K562 (cell line): ENCODE measurements around the gene CEP20. TPM values are rescaled to one million over a fixed set of nuclear protein-coding genes. Genes with fewer than 3 reads are reported as not detected.

Source experiments
- ATAC-seq: fragments of 200-7000 bp; cut with Tn5 transposase; 3 replicates; pipeline ENCODE4 v1.9.1; 2020; ENCODE audit warnings: moderate library complexity
- BruUV-seq: library from RNA; stranded (reverse); fragments of 400-500 nt; replicated peaks from 2 replicates; lab custom pipeline; 2021; lab: Mats Ljungman, UMichigan
- CTCF ChIA-PET: fragments of 300-600 bp; formaldehyde crosslinking; extraction: SDS; loops from one replicate; lab custom pipeline; 2021; ENCODE audit warnings: low intra/inter-chr PET ratio; lab: Yijun Ruan, JAX
- POLR2A ChIA-PET: fragments of 300-600, 350-650 bp; sonication (Branson Sonifier 250); formaldehyde crosslinking; extraction: SDS; loops from one replicate; lab custom pipeline; 2021; ENCODE audit warnings: antibody characterized with exemption, inconsistent platforms; lab: Yijun Ruan, JAX
- DNase-seq, 4 experiments: peaks; one replicate each; pipeline versions ENCODE4 v3.0.0 to v3.0.0-alpha.2; 2011 to 2018; ENCODE audit warnings: low spot score in 3 of 4, mixed read lengths in 3 of 4; ENCODE audit errors: extremely low read depth in 1 of 4
- FAIRE-seq: peaks from 2 replicates; lab custom pipeline; 2011; peaks lifted over from hg19 to GRCh38; lab: Jason Lieb, UNC
- H2AFZ ChIP-seq: 2 replicates; pipeline ENCODE4 v1.6.0; 2011; ENCODE audit warnings: low read depth, low read length, control low read depth, inconsistent platforms
- H3K27ac ChIP-seq: fragments of 200-600 bp; 3 replicates; pipeline ENCODE4 v1.8.0; 2011; ENCODE audit warnings: low read depth, mild to moderate bottlenecking, control low read depth, inconsistent platforms, low read length, moderate library complexity, mixed read lengths; ENCODE audit errors: extremely low read depth
- H3K27me3 ChIP-seq, 2 experiments: fragments of 300-600 bp in 1 of 2; 2 replicates in 1 of 2; 3 replicates in 1 of 2; pipeline versions ENCODE4 v1.6.0 to v1.8.0; 2011; ENCODE audit warnings: inconsistent platforms in 2 of 2, low read length in 2 of 2, mild to moderate bottlenecking in 1 of 2, mixed read lengths in 1 of 2, moderate library complexity in 1 of 2; ENCODE audit not compliant: control insufficient read depth in 2 of 2, insufficient read depth in 2 of 2
- H3K36me3 ChIP-seq: fragments of 300-600 bp; 3 replicates; pipeline ENCODE4 v1.8.0; 2011; ENCODE audit warnings: mild to moderate bottlenecking, low read length, inconsistent platforms; ENCODE audit not compliant: control insufficient read depth, insufficient read depth
- H3K4me1 ChIP-seq, 2 experiments: fragments of 200-600 bp in 1 of 2; replicated peaks in 1 of 2; 2 replicates in 1 of 2; 3 replicates in 1 of 2; pipeline versions ENCODE4 v1.5.1 to v1.8.0; 2011; ENCODE audit warnings: inconsistent platforms in 2 of 2, low read length in 2 of 2, mild to moderate bottlenecking in 1 of 2, mixed read lengths in 1 of 2, moderate library complexity in 1 of 2; ENCODE audit not compliant: control insufficient read depth in 2 of 2, insufficient read depth in 2 of 2
- H3K4me2 ChIP-seq: 2 replicates; pipeline ENCODE4 v1.6.1; 2011; ENCODE audit warnings: low read length, control low read depth, inconsistent platforms, mixed read lengths; ENCODE audit not compliant: insufficient read depth
- H3K4me3 ChIP-seq: fragments of 200-600 bp; sonication (generic), shearing (Covaris generic); 2 replicates; pipeline ENCODE4 v1.5.1; 2016; ENCODE audit warnings: control low read depth, inconsistent platforms
- H3K79me2 ChIP-seq: fragments of 200-600 bp; 3 replicates; pipeline ENCODE4 v1.8.0; 2011; ENCODE audit warnings: low read length, inconsistent platforms; ENCODE audit not compliant: control insufficient read depth, insufficient read depth
- H3K9ac ChIP-seq, 2 experiments: 2 replicates each; pipeline versions ENCODE4 v1.6.0 to v1.6.1; 2011; ENCODE audit warnings: low read depth in 2 of 2, low read length in 2 of 2, control low read depth in 1 of 2, inconsistent platforms in 1 of 2, mild to moderate bottlenecking in 1 of 2, mixed read lengths in 1 of 2; ENCODE audit not compliant: insufficient read depth in 1 of 2
- H3K9me1 ChIP-seq: one replicate; pipeline ENCODE4 v1.6.0; 2011; ENCODE audit warnings: inconsistent platforms, mild to moderate bottlenecking, low read length, moderate library complexity; ENCODE audit not compliant: control insufficient read depth, insufficient read depth
- H3K9me3 ChIP-seq: replicated peaks from 2 replicates; pipeline ENCODE4 v1.5.1; 2011; ENCODE audit warnings: low read depth, low read length, inconsistent platforms; ENCODE audit not compliant: control insufficient read depth, insufficient read depth
- H4K20me1 ChIP-seq: replicated peaks from 2 replicates; pipeline ENCODE4 v1.6.1; 2011; ENCODE audit warnings: low read length, inconsistent platforms, mixed read lengths; ENCODE audit not compliant: control insufficient read depth, insufficient read depth
- BCOR ChIP-seq: fragments of 450-650 bp; IDR thresholded peaks from 2 replicates; pipeline ENCODE4 v1.6.1; 2016
- CEBPB ChIP-seq: fragments of 450-650 bp; IDR thresholded peaks from 2 replicates; pipeline ENCODE4 v1.6.1; 2016; ENCODE audit warnings: missing genetic modification characterization, missing compliant biosample characterization
- CTBP1 ChIP-seq: fragments of 450-650 bp; IDR thresholded peaks from 2 replicates; pipeline ENCODE4 v1.6.1; 2016; ENCODE audit warnings: borderline replicate concordance
- RNF2 ChIP-seq: sonication (generic); IDR thresholded peaks from 2 replicates; pipeline ENCODE4 v1.6.1; 2016
- ZFP36 ChIP-seq: fragments of 150-350 bp; IDR thresholded peaks from 2 replicates; pipeline ENCODE4 v1.6.1; 2018; ENCODE audit warnings: low read length, low read depth; ENCODE audit not compliant: partially characterized antibody
- ZNF124 ChIP-seq: sonication (generic); formaldehyde crosslinking; IDR thresholded peaks from 2 replicates; pipeline ENCODE4 v1.8.1; 2022; ENCODE audit warnings: missing genetic modification reagents
- ZNF197 ChIP-seq: fragments of 200-800 bp; sonication (Bioruptor generic); IDR thresholded peaks from 2 replicates; pipeline ENCODE4 v1.6.1; 2016; ENCODE audit warnings: low read depth, missing genetic modification characterization, missing compliant biosample characterization
- ZNF324 ChIP-seq: fragments of 250-450 bp; sonication (Bioruptor Pico); IDR thresholded peaks from 2 replicates; pipeline ENCODE4 v1.4.0; 2020; ENCODE audit warnings: mild to moderate bottlenecking
- ZNF57 ChIP-seq: fragments of 450-650 bp; formaldehyde crosslinking; IDR thresholded peaks from 2 replicates; pipeline ENCODE4 v1.4.0; 2020; ENCODE audit warnings: mild to moderate bottlenecking, moderate library complexity
- ZNF766 ChIP-seq: fragments of 200-800 bp; sonication (Bioruptor generic); conservative IDR thresholded peaks from 2 replicates; pipeline ENCODE4 v1.6.1; 2016; ENCODE audit warnings: missing genetic modification characterization, missing compliant biosample characterization
- WGBS: fragments of 100-300 bp; shearing (Covaris generic); methylation state at CpG from one replicate; pipeline ENCODE4 v1.1.6; 2016; ENCODE audit warnings: low coverage, mixed read lengths; ENCODE audit not compliant: insufficient coverage; ENCODE audit errors: missing lambda C conversion rate; 5-methylcytosine and 5-hydroxymethylcytosine counted together
- in situ Hi-C: fragments of 300-500 bp; cut with MboI; formaldehyde crosslinking; loops from 4 replicates; pipeline ENCODE4 v1.15.0; 2018; ENCODE audit warnings: inconsistent platforms, mixed read lengths
- intact Hi-C: fragments of 100-400 bp; cut with micrococcal nuclease; formaldehyde crosslinking; loops from 2 replicates; pipeline ENCODE4 v1.14.2; 2022
- polyA plus RNA-seq, 8 experiments: library from polyadenylated mRNA; depleted of rRNA in 4 of 8; stranded (reverse) in 5 of 8; unstranded in 3 of 8; fragments of >200 nt; fragmentation: Nextera tagmentation in 2 of 8; fragmentation: Illumina TruSeq in 1 of 8; extraction: Ambion mirVana in 2 of 8; extraction: Trizol in 1 of 8; gene quantifications; 2 replicates each; pipeline versions ENCODE4 v1.2.1 to v1.2.3, GENCODE V29; 2011 to 2014; ENCODE audit warnings: inconsistent platforms in 1 of 8, missing spikeins in 1 of 8
- total RNA-seq, 7 experiments: library from RNA; depleted of rRNA in 6 of 7; stranded (reverse); fragments of >200 nt in 6 of 7; fragmentation: Illumina TruSeq in 2 of 7; extraction: Trizol in 2 of 7; gene quantifications; 2 replicates each; pipeline versions ENCODE4 v1.2.1 to v1.2.3, GENCODE V29; 2011 to 2021; ENCODE audit warnings: low replicate concordance in 1 of 7
- TF ChIP-seq, protein P1 (sequence below): sonication (generic); formaldehyde crosslinking; IDR thresholded peaks from 2 replicates; pipeline ENCODE4 v1.8.0; 2022; ENCODE audit warnings: missing genetic modification reagents, mild to moderate bottlenecking, borderline replicate concordance
- TF ChIP-seq, protein P2 (sequence below): fragments of 450-650 bp; IDR thresholded peaks from 2 replicates; pipeline ENCODE4 v1.6.1; 2017; ENCODE audit warnings: antibody characterized with exemption, mild to moderate bottlenecking
- TF ChIP-seq, protein P3 (sequence below): fragments of 450-650 bp; IDR thresholded peaks from 2 replicates; pipeline ENCODE4 v1.6.1; 2016; ENCODE audit warnings: antibody characterized with exemption
- TF ChIP-seq, protein P4 (sequence below): fragments of 250-450 bp; sonication (Bioruptor Pico); IDR thresholded peaks from 2 replicates; pipeline ENCODE4 v1.9.0; 2021; ENCODE audit warnings: mild to moderate bottlenecking

CEP20 gene
- total and polyA plus RNA-seq, 9 of the 15 experiments (the other 6 are each of a cell fraction or from before 2014, with no cell fraction given): 41.3 to 150 (median 104) TPM

DNA sequence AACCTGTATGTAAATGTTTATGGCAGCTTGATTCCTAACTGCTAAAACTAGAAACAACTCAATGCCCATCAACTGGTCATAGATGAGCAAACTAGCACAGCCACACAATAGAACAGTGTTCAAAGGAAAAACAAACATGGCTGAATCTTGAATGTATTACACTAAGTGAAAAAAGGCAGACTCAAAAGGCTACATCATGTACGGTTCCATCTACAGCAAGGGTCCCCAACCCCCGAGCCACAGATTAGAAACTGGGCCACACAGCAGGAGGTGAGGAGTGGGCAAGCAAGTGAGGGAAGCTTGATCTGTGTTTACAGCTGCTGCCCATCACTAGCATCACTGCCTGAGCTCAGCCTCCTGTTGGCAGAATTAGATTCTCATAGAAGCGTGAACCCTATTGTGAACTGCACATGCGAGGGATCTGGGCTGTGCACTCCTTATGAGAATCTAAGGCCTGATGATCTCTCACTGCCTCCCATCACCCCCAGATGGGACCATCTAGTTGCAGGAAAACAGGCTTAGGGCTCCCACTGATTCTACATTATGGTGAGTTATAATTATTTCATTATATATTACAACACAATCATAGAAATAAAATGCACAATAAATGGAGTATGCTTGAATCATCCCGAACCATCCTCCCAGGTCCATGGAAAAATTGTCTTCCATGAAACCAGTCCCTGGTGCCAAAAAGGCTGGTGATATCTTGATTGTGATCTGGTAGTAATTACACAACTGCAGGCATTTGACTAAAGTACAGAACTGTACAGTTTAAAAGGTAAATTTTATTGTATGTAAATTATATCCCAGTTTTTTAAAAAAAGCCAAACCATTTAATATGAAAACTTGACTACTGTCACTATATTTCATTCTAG lies 7.7 kb downstream of the CEP20 start:
- ChIA-PET CTCF (no interaction called here), POLR2A (interaction anchor here (1.1 kb wide), 1 partner anchor 60 kb away, joined by 3 read pairs; no protein-coding TSS in a partner anchor)
- no peak overlapping the region for H3K4me3 ChIP-seq
- 62% methylated on average over 5 of the region's 5 CpGs for WGBS
- H3K9me3 ChIP-seq: no peaks in the 10 kb centered on the region
- intact Hi-C loops: no loop called here
- H3K9ac ChIP-seq: no peak overlapping the region
- peak; percentile 19 for FAIRE-seq
- no peak overlapping the region for H3K4me2 ChIP-seq
- no peak overlapping the region for H2AFZ ChIP-seq
- H3K79me2 ChIP-seq: peaks cover 75% of the 10 kb centered on the region
- no peaks in the 10 kb centered on the region for H3K9me1 ChIP-seq
- peaks cover 79% of the 10 kb centered on the region for H3K36me3 ChIP-seq
- peaks cover 19 to 34% of the 10 kb centered on the region in 2 experiments for H3K4me1 ChIP-seq
- ATAC-seq: peak; percentile 50
- H3K27me3 ChIP-seq: no peaks in the 10 kb centered on the region
- no TSS peak for BruUV-seq
- in situ Hi-C loops: no loop called here
- H3K27ac ChIP-seq: peak overlapping the region; percentile 85; the same call in 2 of the 3 replicates
- H4K20me1 ChIP-seq: no peaks in the 10 kb centered on the region
- DNase-seq: no peak
- TF ChIP-seq CTBP1 (no peak), ZNF197 (CRISPR knock-in tag) (no peak), CEBPB (tag) (peak; percentile 58), BCOR (no peak), ZNF124 (CRISPR knock-in tag) (no peak), RNF2 (no peak), ZNF766 (CRISPR knock-in tag) (no peak), ZNF57 (CRISPR knock-in tag) (no peak), ZFP36 (no peak), ZNF324 (CRISPR knock-in tag) (no peak)
- TF ChIP-seq, protein P1, sequence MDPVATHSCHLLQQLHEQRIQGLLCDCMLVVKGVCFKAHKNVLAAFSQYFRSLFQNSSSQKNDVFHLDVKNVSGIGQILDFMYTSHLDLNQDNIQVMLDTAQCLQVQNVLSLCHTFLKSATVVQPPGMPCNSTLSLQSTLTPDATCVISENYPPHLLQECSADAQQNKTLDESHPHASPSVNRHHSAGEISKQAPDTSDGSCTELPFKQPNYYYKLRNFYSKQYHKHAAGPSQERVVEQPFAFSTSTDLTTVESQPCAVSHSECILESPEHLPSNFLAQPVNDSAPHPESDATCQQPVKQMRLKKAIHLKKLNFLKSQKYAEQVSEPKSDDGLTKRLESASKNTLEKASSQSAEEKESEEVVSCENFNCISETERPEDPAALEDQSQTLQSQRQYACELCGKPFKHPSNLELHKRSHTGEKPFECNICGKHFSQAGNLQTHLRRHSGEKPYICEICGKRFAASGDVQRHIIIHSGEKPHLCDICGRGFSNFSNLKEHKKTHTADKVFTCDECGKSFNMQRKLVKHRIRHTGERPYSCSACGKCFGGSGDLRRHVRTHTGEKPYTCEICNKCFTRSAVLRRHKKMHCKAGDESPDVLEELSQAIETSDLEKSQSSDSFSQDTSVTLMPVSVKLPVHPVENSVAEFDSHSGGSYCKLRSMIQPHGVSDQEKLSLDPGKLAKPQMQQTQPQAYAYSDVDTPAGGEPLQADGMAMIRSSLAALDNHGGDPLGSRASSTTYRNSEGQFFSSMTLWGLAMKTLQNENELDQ (CRISPR knock-in tag): no peak
- TF ChIP-seq, protein P2, sequence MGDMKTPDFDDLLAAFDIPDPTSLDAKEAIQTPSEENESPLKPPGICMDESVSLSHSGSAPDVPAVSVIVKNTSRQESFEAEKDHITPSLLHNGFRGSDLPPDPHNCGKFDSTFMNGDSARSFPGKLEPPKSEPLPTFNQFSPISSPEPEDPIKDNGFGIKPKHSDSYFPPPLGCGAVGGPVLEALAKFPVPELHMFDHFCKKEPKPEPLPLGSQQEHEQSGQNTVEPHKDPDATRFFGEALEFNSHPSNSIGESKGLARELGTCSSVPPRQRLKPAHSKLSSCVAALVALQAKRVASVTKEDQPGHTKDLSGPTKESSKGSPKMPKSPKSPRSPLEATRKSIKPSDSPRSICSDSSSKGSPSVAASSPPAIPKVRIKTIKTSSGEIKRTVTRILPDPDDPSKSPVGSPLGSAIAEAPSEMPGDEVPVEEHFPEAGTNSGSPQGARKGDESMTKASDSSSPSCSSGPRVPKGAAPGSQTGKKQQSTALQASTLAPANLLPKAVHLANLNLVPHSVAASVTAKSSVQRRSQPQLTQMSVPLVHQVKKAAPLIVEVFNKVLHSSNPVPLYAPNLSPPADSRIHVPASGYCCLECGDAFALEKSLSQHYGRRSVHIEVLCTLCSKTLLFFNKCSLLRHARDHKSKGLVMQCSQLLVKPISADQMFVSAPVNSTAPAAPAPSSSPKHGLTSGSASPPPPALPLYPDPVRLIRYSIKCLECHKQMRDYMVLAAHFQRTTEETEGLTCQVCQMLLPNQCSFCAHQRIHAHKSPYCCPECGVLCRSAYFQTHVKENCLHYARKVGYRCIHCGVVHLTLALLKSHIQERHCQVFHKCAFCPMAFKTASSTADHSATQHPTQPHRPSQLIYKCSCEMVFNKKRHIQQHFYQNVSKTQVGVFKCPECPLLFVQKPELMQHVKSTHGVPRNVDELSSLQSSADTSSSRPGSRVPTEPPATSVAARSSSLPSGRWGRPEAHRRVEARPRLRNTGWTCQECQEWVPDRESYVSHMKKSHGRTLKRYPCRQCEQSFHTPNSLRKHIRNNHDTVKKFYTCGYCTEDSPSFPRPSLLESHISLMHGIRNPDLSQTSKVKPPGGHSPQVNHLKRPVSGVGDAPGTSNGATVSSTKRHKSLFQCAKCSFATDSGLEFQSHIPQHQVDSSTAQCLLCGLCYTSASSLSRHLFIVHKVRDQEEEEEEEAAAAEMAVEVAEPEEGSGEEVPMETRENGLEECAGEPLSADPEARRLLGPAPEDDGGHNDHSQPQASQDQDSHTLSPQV: peak; percentile 74; the same call in 1 of the 2 replicates
- TF ChIP-seq, protein P3, sequence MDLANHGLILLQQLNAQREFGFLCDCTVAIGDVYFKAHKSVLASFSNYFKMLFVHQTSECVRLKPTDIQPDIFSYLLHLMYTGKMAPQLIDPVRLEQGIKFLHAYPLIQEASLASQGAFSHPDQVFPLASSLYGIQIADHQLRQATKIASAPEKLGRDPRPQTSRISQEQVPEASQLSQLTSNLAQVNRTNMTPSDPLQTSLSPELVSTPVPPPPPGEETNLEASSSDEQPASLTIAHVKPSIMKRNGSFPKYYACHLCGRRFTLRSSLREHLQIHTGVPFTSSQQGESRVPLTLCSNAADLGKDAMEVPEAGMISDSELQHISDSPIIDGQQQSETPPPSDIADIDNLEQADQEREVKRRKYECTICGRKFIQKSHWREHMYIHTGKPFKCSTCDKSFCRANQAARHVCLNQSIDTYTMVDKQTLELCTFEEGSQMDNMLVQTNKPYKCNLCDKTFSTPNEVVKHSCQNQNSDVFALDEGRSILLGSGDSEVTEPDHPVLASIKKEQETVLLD: no peak
- TF ChIP-seq, protein P4, sequence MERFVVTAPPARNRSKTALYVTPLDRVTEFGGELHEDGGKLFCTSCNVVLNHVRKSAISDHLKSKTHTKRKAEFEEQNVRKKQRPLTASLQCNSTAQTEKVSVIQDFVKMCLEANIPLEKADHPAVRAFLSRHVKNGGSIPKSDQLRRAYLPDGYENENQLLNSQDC (CRISPR knock-in tag): no peak
